HEK293T (cell line): Measurements from ENCODE around the gene KRT16.

Experiments used
- CTCF ChIA-PET: fragments of 350-600 bp; formaldehyde crosslinking; extraction: SDS; loops from one replicate; lab custom pipeline; 2021; ENCODE audit warnings: antibody characterized with exemption, inconsistent platforms; lab: Yijun Ruan, JAX
- POLR2A ChIA-PET: fragments of 350-600 bp; formaldehyde crosslinking; extraction: SDS; loops from one replicate; lab custom pipeline; 2020; ENCODE audit warnings: antibody characterized with exemption, inconsistent platforms; lab: Yijun Ruan, JAX
- DNase-seq: peaks from one replicate; pipeline ENCODE4 v3.0.0; 2012; ENCODE audit warnings: mixed read lengths; ENCODE audit errors: extremely low spot score
- ARNT ChIP-seq: fragments of 450-650 bp; IDR thresholded peaks from 2 replicates; pipeline ENCODE4 v1.6.1; 2017; ENCODE audit warnings: mild to moderate bottlenecking
- BHLHE40 ChIP-seq: fragments of 450-650 bp; IDR thresholded peaks from 2 replicates; pipeline ENCODE4 v1.6.1; 2016; ENCODE audit warnings: mild to moderate bottlenecking, moderate library complexity, borderline replicate concordance
- CTBP1 ChIP-seq: fragments of 450-650 bp; IDR thresholded peaks from 2 replicates; pipeline ENCODE4 v1.6.1; 2016; ENCODE audit warnings: borderline replicate concordance
- ELF4 ChIP-seq: fragments of 450-650 bp; IDR thresholded peaks from 2 replicates; pipeline ENCODE4 v1.6.1; 2017; ENCODE audit warnings: antibody characterized with exemption
- FOXA1 ChIP-seq: fragments of 450-650 bp; IDR thresholded peaks from 2 replicates; pipeline ENCODE4 v1.6.1; 2016; ENCODE audit warnings: mild to moderate bottlenecking
- FOXK2 ChIP-seq: fragments of 450-650 bp; IDR thresholded peaks from 2 replicates; pipeline ENCODE4 v1.6.1; 2016; ENCODE audit warnings: mild to moderate bottlenecking
- FOXM1 ChIP-seq: fragments of 450-650 bp; IDR thresholded peaks from 2 replicates; pipeline ENCODE4 v1.6.1; 2017; ENCODE audit warnings: mild to moderate bottlenecking, borderline replicate concordance
- HDGF ChIP-seq: fragments of 450-650 bp; IDR thresholded peaks from 2 replicates; pipeline ENCODE4 v1.6.1; 2017; ENCODE audit warnings: antibody characterized with exemption, borderline replicate concordance
- L3MBTL2 ChIP-seq: fragments of 450-650 bp; conservative IDR thresholded peaks from 2 replicates; pipeline ENCODE4 v1.6.1; 2016; ENCODE audit warnings: mild to moderate bottlenecking
- LEF1 ChIP-seq: fragments of 450-650 bp; IDR thresholded peaks from 2 replicates; pipeline ENCODE4 v1.6.1; 2017; ENCODE audit warnings: mild to moderate bottlenecking, borderline replicate concordance
- NFRKB ChIP-seq: fragments of 450-650 bp; IDR thresholded peaks from 2 replicates; pipeline ENCODE4 v1.6.1; 2016; ENCODE audit warnings: mild to moderate bottlenecking, moderate library complexity
- PKNOX1 ChIP-seq: fragments of 450-650 bp; IDR thresholded peaks from 2 replicates; pipeline ENCODE4 v1.6.1; 2016
- SP1 ChIP-seq: fragments of 450-650 bp; IDR thresholded peaks from 2 replicates; pipeline ENCODE4 v1.6.1; 2017
- SUZ12 ChIP-seq: fragments of 450-650 bp; IDR thresholded peaks from 2 replicates; pipeline ENCODE4 v1.6.1; 2016; ENCODE audit warnings: mild to moderate bottlenecking
- TARDBP ChIP-seq: fragments of 450-650 bp; IDR thresholded peaks from 2 replicates; pipeline ENCODE4 v1.6.1; 2016
- ZNF384 ChIP-seq: fragments of 450-650 bp; IDR thresholded peaks from 2 replicates; pipeline ENCODE4 v1.6.1; 2016

The KRT16 gene

GRCh38 chr17:41656249-41657023 is 43.9 kb upstream of the KRT16 start:
- CTCF ChIA-PET, result interaction anchor here (0.8 to 2.8 kb wide), 3 partner anchors 9 to 1041 kb away, joined by 3 to 13 read pairs (median 5); no protein-coding TSS in a partner anchor
- TF ChIP-seq BHLHE40 (no peak), L3MBTL2 (no peak), PKNOX1 (no peak), ARNT (no peak)
- POLR2A ChIA-PET, result no interaction called here
- DNase-seq, result no peak

GRCh38 chr17:41655611-41656111 is 43.1 kb upstream of the KRT16 start:
- ChIA-PET CTCF (interaction anchor here (1.7 to 2.8 kb wide), 2 partner anchors 10 to 106 kb away, joined by 5 to 13 read pairs; no protein-coding TSS in a partner anchor), POLR2A (no interaction called here)
- DNase-seq, result no peak
- TF ChIP-seq SP1, result no peak
- TF ChIP-seq NFRKB, result no peak
- no peak for TF ChIP-seq L3MBTL2
- no peak for TF ChIP-seq SUZ12
- no peak for TF ChIP-seq HDGF
- no peak for TF ChIP-seq PKNOX1
- no peak for TF ChIP-seq TARDBP
- TF ChIP-seq FOXA1, result no peak
- TF ChIP-seq ARNT, result no peak
- TF ChIP-seq FOXK2, result no peak
- TF ChIP-seq ZNF384, result no peak
- TF ChIP-seq LEF1, result no peak

- no peak for DNase-seq
- TF ChIP-seq FOXA1 (no peak), SP1 (no peak), PKNOX1 (no peak), ARNT (no peak), L3MBTL2 (no peak), ELF4 (no peak), LEF1 (no peak), SUZ12 (no peak), FOXM1 (no peak), TARDBP (no peak), NFRKB (no peak), BHLHE40 (no peak), CTBP1 (no peak), HDGF (no peak), ZNF384 (no peak), FOXK2 (no peak)
- POLR2A ChIA-PET, result interaction anchor here (1.1 to 2.6 kb wide), 2 partner anchors 8 to 34 kb away, joined by 4 to 18 read pairs; partner anchors contain the start of gene EIF1
- CTCF ChIA-PET, result interaction anchor here (1.5 to 2.8 kb wide), 5 partner anchors 8 to 106 kb away, joined by 5 to 14 read pairs (median 13); no protein-coding TSS in a partner anchor
Observed at GRCh38 chr17:41654678-41655607, 42.4 kb upstream of the KRT16 start.

GRCh38 chr17:41653892-41654677 is 41.5 kb upstream of the KRT16 start:
- POLR2A ChIA-PET, result interaction anchor here (1.1 to 2.6 kb wide), 3 partner anchors 9 to 105 kb away, joined by 4 to 18 read pairs (median 4); partner anchors contain the start of gene EIF1
- CTCF ChIA-PET, result interaction anchor here (0.7 to 2.4 kb wide), 4 partner anchors 8 to 105 kb away, joined by 3 to 14 read pairs (median 12); no protein-coding TSS in a partner anchor
- DNase-seq, result no peak
- TF ChIP-seq LEF1 (no peak), ARNT (no peak), TARDBP (no peak), FOXM1 (no peak), HDGF (no peak), ZNF384 (no peak), CTBP1 (no peak), NFRKB (no peak), PKNOX1 (no peak), SUZ12 (no peak), ELF4 (no peak), FOXK2 (no peak), L3MBTL2 (no peak), SP1 (no peak), FOXA1 (no peak)
